Measurements from ENCODE around the gene WDFY4. TPM values are rescaled to one million over a fixed set of nuclear protein-coding genes. Genes with fewer than 3 reads are reported as not detected.

The WDFY4 gene
- total and polyA plus RNA-seq, 2 of the 13 experiments (the other 11 are each of a cell fraction or from before 2014, with no cell fraction given), result not detected

GRCh38 chr10:48818861-48819520, 134.3 kb downstream of the WDFY4 start:
- WGBS (ENCODE audit: low lambda C conversion rate), result 29% methylated on average over 15 of the region's 18 CpGs
- in situ Hi-C loops (cut with HindIII; ENCODE audit: extremely low pct_ligation_motif_present, low pct_unique_long_range_greater_than_20kb), result no loop called here
- DNase-seq (ENCODE audit: low spot score), result no peak
- CTCF ChIA-PET (ENCODE audit: low intra/inter-chr PET ratio, low total read pairs), result no interaction called here
- ATAC-seq, result no peak
- Histone ChIP-seq H3K9me3 (ENCODE audit: low read length) (no peaks in the 10 kb centered on the region), H3K27me3 (ENCODE audit: control insufficient read depth in 1 of 2, insufficient read depth in 2 of 2, low read length in 2 of 2) (peaks cover 4 to 18% of the 10 kb centered on the region in 2 experiments; a peak in 4 of 5 replicates), H3K4me1 (ENCODE audit: insufficient read depth, low read length) (no peaks in the 10 kb centered on the region), H4K20me1 (ENCODE audit: insufficient read depth, low read length) (no peaks in the 10 kb centered on the region), H3K4me3 (replicated peaks in 1 of 3; ENCODE audit: insufficient read depth in 1 of 3, low read depth in 2 of 3, low read length in 3 of 3) (no peak overlapping the region), H2AFZ (ENCODE audit: low read length) (no peak overlapping the region), H3K4me2 (ENCODE audit: low read depth, low read length) (no peak overlapping the region), H3K9ac (ENCODE audit: insufficient read depth, low read depth, low read length) (no peak overlapping the region), H3K79me2 (ENCODE audit: insufficient read depth, low read length) (no peaks in the 10 kb centered on the region), H3K36me3 (replicated peaks in 1 of 2; ENCODE audit: control insufficient read depth in 1 of 2, insufficient read depth in 2 of 2, low read length in 2 of 2) (no peaks in the 10 kb centered on the region), H3K27ac (ENCODE audit: extremely low read length, insufficient read depth, low read length) (no peak overlapping the region)
- intact Hi-C loops (cut with micrococcal nuclease; ENCODE audit: unreplicated experiment), result no loop called here
- TF ChIP-seq WIZ (CRISPR knock-in tag; IDR thresholded peaks at IDR 0.05) (no peak), ZNF784 (CRISPR knock-in tag; IDR thresholded peaks at IDR 0.05; ENCODE audit: borderline replicate concordance) (no peak), ZNF614 (CRISPR knock-in tag; IDR thresholded peaks at IDR 0.05; ENCODE audit: borderline replicate concordance) (no peak), HNRNPLL (IDR thresholded peaks at IDR 0.05; ENCODE audit: low read depth, low read length, poor library complexity, severe bottlenecking) (no peak), HOXA9 (CRISPR knock-in tag; IDR thresholded peaks at IDR 0.05; ENCODE audit: borderline replicate concordance) (no peak), MED13 (CRISPR knock-in tag; IDR thresholded peaks at IDR 0.05) (no peak), SPEN (CRISPR knock-in tag; IDR thresholded peaks at IDR 0.05; ENCODE audit: low read depth) (no peak), ZNF616 (CRISPR knock-in tag; IDR thresholded peaks at IDR 0.05; ENCODE audit: low read depth) (no peak), ZNF501 (CRISPR knock-in tag; IDR thresholded peaks at IDR 0.05) (no peak), NR1H2 (CRISPR knock-in tag; IDR thresholded peaks at IDR 0.05; ENCODE audit: borderline replicate concordance, low read depth) (no peak), PBX2 (CRISPR knock-in tag; IDR thresholded peaks at IDR 0.05) (no peak), ATM (IDR thresholded peaks at IDR 0.05; ENCODE audit: borderline replicate concordance) (no peak)
- no TSS peak for BruUV-seq (replicated peaks)
- POLR2A ChIA-PET, result no interaction called here
- FAIRE-seq, result no peak

All from HepG2 (cell line).